ENCODE data around the gene ZBTB7A. TPM values are rescaled to one million over a fixed set of nuclear protein-coding genes. Genes with fewer than 3 reads are reported as not detected.
"Not testable (repeated sequence)": the region's sequence is repeated elsewhere in the genome, so short reads cannot be mapped to it uniquely, and the experiment has no call there.

ZBTB7A gene
- total RNA-seq, 2 donors from 2014 or later, result 63.4 to 70.5 TPM

- H3K4me3 Mint-ChIP-seq; H3K9me3 Mint-ChIP-seq; H3K36me3 Mint-ChIP-seq; ATAC-seq; DNase-seq (ENCODE audit: low spot score); H3K27me3 Mint-ChIP-seq: not testable (repeated sequence)
- peak overlapping the region in 1 of 2 donors; percentile 27 for H3K27ac Mint-ChIP-seq
- peaks cover 15 to 25% of the 10 kb centered on the region in 2 donors for H3K4me1 Mint-ChIP-seq (ENCODE audit: low read depth in 2 of 2)
These were observed 55.3 kb downstream of the ZBTB7A start for GRCh38 chr19:4011430-4011829.

DNA sequence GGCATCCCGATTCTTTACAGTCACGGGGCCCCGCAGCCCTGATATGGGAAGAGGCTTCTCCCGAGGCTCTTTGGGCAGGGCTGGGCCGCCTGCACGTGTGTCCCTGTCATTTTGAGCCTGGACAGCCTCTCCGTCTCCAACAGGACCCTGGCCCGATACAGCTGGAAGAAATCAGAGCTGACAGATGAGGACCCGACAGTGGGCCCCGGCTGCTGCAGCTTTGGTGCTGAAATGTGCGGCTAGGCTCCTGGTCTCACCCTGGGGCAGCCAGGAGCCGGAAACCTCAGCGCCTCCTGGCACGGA lies 55.9 kb downstream of the ZBTB7A start:
- no peaks in the 10 kb centered on the region for H3K9me3 Mint-ChIP-seq
- H3K27ac Mint-ChIP-seq, result peak overlapping the region in 1 of 2 donors; percentile 27
- H3K4me1 Mint-ChIP-seq (ENCODE audit: low read depth in 2 of 2), result peaks cover 15 to 23% of the 10 kb centered on the region in 2 donors
- H3K36me3 Mint-ChIP-seq, result no peaks in the 10 kb centered on the region
- no peaks in the 10 kb centered on the region for H3K27me3 Mint-ChIP-seq
- H3K4me3 Mint-ChIP-seq, result no peak overlapping the region
- ATAC-seq (no peak), DNase-seq (ENCODE audit: low spot score) (no peak)

GRCh38 chr19:4009990-4010807 lies 56.5 kb downstream of the ZBTB7A start:
- peak overlapping the region; percentile 88 for H3K4me3 Mint-ChIP-seq

GRCh38 chr19:4007836-4008539 lies 58.7 kb downstream of the ZBTB7A start:
- H3K27ac Mint-ChIP-seq, result peak overlapping the region; percentile 70 to 88
- no peaks in the 10 kb centered on the region for H3K36me3 Mint-ChIP-seq
- no peak for ATAC-seq
- DNase-seq (ENCODE audit: low spot score), result no peak
- no peaks in the 10 kb centered on the region for H3K9me3 Mint-ChIP-seq
- H3K4me1 Mint-ChIP-seq (ENCODE audit: low read depth in 2 of 2), result peaks cover 15 to 21% of the 10 kb centered on the region in 2 donors
- peak overlapping the region; percentile 88 for H3K4me3 Mint-ChIP-seq
- H3K27me3 Mint-ChIP-seq, result no peaks in the 10 kb centered on the region

More at GRCh38 chr19:4009990-4010807, 56.5 kb downstream of the ZBTB7A start:
- H3K27ac Mint-ChIP-seq, result no peak overlapping the region
- no peaks in the 10 kb centered on the region for H3K9me3 Mint-ChIP-seq
- DNase-seq (ENCODE audit: low spot score) (no peak), ATAC-seq (no peak)
- no peaks in the 10 kb centered on the region for H3K27me3 Mint-ChIP-seq
- H3K36me3 Mint-ChIP-seq, result no peaks in the 10 kb centered on the region
- peaks cover 15 to 23% of the 10 kb centered on the region in 2 donors for H3K4me1 Mint-ChIP-seq (ENCODE audit: low read depth in 2 of 2)

DNA sequence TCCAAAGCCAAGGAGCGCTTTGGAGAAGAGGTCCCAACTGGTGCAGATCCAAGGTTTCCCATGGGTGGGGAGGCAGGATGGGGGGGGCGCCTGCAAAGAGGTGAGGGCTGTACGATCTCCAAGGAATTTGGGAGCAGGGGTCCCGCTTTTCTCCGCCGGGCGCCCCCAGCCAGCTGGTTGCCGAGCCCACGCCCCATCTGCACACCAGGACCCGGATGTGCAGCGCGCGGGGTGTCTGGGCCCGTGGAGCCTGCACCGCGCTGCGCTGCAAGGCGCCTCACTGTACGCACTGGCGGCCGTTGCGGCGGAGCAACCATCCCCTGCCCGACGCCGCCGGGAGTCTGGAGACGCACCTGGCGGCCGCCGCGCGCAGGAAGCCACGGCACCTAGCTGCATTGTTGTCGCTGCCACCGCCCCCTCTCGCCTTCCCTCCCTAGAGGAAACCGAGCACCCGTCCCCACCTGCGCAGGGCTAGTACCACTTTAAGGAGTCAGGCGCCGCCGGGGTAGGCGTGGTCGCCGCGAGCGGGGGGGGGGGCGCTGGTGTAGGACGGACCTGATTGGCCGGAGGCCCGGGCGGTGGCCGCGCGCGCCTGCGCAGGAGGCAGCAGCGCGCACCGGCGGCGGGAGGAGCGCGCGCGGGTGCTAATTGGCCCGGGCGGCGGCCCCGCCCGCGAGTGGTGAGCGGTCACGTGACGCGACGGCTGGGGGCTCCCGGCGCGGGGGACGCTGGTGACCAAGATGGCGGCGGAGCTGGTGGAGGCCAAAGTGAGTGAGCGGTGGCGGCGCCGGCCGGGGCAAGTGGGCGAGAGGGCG lies 59.5 kb downstream of the ZBTB7A start, which contains the start of gene PIAS4:
PIAS4 (plus strand) TSS at position 716 of the 815 bp plus-strand sequence; CDS start at position 741, 25 bp downstream.
- Mint-ChIP-seq H3K27ac (peak within 1 kb of the TSS; percentile 70 to 88), H3K27me3 (no peaks in the 10 kb centered on the region), H3K4me1 (ENCODE audit: low read depth in 2 of 2) (peaks cover 15 to 18% of the 10 kb centered on the region in 2 donors), H3K36me3 (no peaks in the 10 kb centered on the region), H3K4me3 (peak within 1 kb of the TSS; percentile 88), H3K9me3 (no peaks in the 10 kb centered on the region)
- ATAC-seq (peak; percentile 95 to 97), DNase-seq (ENCODE audit: low spot score) (peak; percentile 98)

GRCh38 chr19:4005436-4005835 lies 61.3 kb downstream of the ZBTB7A start:
- not testable (repeated sequence) for H3K27me3 Mint-ChIP-seq; H3K27ac Mint-ChIP-seq; ATAC-seq; H3K36me3 Mint-ChIP-seq; DNase-seq (ENCODE audit: low spot score); H3K9me3 Mint-ChIP-seq
- H3K4me1 Mint-ChIP-seq (ENCODE audit: low read depth in 2 of 2), result peaks cover 10 to 14% of the 10 kb centered on the region in 2 donors
- peak overlapping the region; percentile 50 for H3K4me3 Mint-ChIP-seq

- H3K9me3 Mint-ChIP-seq; H3K4me1 Mint-ChIP-seq (ENCODE audit: low read depth in 2 of 2); H3K27ac Mint-ChIP-seq; DNase-seq (ENCODE audit: low spot score); ATAC-seq; H3K36me3 Mint-ChIP-seq; H3K4me3 Mint-ChIP-seq; H3K27me3 Mint-ChIP-seq: not testable (repeated sequence)
These were observed 65.9 kb downstream of the ZBTB7A start for GRCh38 chr19:4000798-4001197.

GRCh38 chr19:3998667-3999412 lies 67.9 kb downstream of the ZBTB7A start:
- H3K27me3 Mint-ChIP-seq; H3K27ac Mint-ChIP-seq; ATAC-seq; H3K9me3 Mint-ChIP-seq; DNase-seq (ENCODE audit: low spot score); H3K4me1 Mint-ChIP-seq (ENCODE audit: low read depth in 2 of 2); H3K36me3 Mint-ChIP-seq; H3K4me3 Mint-ChIP-seq: not testable (repeated sequence)

GRCh38 chr19:3995607-3996006 lies 71.1 kb downstream of the ZBTB7A start:
- Mint-ChIP-seq H3K9me3 (peaks cover 3% of the 10 kb centered on the region), H3K4me1 (ENCODE audit: low read depth in 2 of 2) (peaks cover 3 to 4% of the 10 kb centered on the region in 2 donors), H3K36me3 (no peaks in the 10 kb centered on the region), H3K27ac (no peak overlapping the region), H3K27me3 (no peaks in the 10 kb centered on the region), H3K4me3 (no peak overlapping the region)
- no peak for DNase-seq (ENCODE audit: low spot score)
- no peak for ATAC-seq

Other genes with a start within 250 kb of the ZBTB7A start
- 1 to 10 TPM in 1 of 2 donors, under 1 TPM in 1; 0.67 to 1.4 TPM for gene ZFR2, start 197.9 kb downstream of the ZBTB7A start, total RNA-seq
- gene ATCAY, start 186.2 kb downstream of the ZBTB7A start, total RNA-seq, result not detected
- gene NMRK2, start 133.8 kb downstream of the ZBTB7A start, total RNA-seq, result not detected
- 10 to 100 TPM; 48.1 to 54.5 TPM for gene DAPK3, start 95.8 kb downstream of the ZBTB7A start, total RNA-seq
- gene EEF2, start 81.4 kb downstream of the ZBTB7A start, total RNA-seq, result 1,000 to 10,000 TPM; 1,877 to 2,672 TPM
- gene PIAS4, start 59.2 kb downstream of the ZBTB7A start, total RNA-seq, result 10 to 100 TPM; 39.4 to 58.6 TPM
- 100 to 1,000 TPM; 170 to 206 TPM for gene MAP2K2, start 57.2 kb upstream of the ZBTB7A start, total RNA-seq
- gene CREB3L3, start 86.7 kb upstream of the ZBTB7A start, total RNA-seq, result not detected
- gene SIRT6, start 115.7 kb upstream of the ZBTB7A start, total RNA-seq, result 10 to 100 TPM; 51.4 to 56.7 TPM
- gene ANKRD24, start 115.8 kb upstream of the ZBTB7A start, total RNA-seq, result under 1 TPM; 0.33 to 0.74 TPM
- 100 to 1,000 TPM in 1 of 2 donors, 10 to 100 TPM in 1; 32.4 to 131 TPM for gene EBI3, start 162.6 kb upstream of the ZBTB7A start, total RNA-seq
- 10 to 100 TPM; 30.2 to 33.3 TPM for gene YJU2, start 180.2 kb upstream of the ZBTB7A start, total RNA-seq
- gene SHD, start 212.4 kb upstream of the ZBTB7A start, total RNA-seq, result not detected
- 1 to 10 TPM; 4.6 to 5.1 TPM for gene TMIGD2, start 235.5 kb upstream of the ZBTB7A start, total RNA-seq
- 10 to 100 TPM; 16.0 to 24.7 TPM for gene FSD1, start 237.7 kb upstream of the ZBTB7A start, total RNA-seq